ENCODE data around the gene SH2D3C. TPM values are rescaled to one million over a fixed set of nuclear protein-coding genes. Genes with fewer than 3 reads are reported as not detected.
"Not testable (repeated sequence)": the region's sequence is repeated elsewhere in the genome, so short reads cannot be mapped to it uniquely, and the experiment has no call there.

The SH2D3C gene
- total RNA-seq, 2 donors from 2014 or later: 11.5 to 16.5 TPM

DNA sequence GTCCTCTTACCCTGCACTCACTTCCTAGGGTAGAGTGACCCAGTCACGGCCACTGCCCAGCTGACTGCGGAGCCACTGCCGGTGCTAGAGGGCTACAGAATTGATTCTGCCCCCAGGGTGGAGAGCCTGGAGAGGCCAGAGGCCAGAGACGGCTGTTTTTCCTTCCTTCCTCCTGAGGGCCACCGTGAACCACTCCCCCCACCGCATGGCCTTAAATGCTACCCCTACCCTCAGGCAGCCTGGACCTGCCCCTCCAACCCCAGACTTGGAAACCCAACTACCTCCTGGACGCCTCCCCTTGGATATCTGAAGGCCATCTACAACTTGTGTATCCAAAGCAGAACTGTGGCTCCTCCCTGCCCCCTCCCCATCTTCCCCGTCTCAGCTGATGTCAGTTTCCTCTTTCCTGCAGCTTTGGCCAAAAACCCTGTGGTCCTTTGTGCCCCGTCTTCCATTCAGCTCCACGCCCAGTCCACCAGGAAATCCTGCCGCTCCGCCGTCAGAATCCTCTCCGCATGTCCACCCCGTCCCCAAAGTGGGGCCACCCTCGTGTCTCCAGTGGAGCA is 16.3 kb downstream of the SH2D3C start:
- no peaks in the 10 kb centered on the region for H3K9me3 ChIP-seq
- TF ChIP-seq, protein P1, sequence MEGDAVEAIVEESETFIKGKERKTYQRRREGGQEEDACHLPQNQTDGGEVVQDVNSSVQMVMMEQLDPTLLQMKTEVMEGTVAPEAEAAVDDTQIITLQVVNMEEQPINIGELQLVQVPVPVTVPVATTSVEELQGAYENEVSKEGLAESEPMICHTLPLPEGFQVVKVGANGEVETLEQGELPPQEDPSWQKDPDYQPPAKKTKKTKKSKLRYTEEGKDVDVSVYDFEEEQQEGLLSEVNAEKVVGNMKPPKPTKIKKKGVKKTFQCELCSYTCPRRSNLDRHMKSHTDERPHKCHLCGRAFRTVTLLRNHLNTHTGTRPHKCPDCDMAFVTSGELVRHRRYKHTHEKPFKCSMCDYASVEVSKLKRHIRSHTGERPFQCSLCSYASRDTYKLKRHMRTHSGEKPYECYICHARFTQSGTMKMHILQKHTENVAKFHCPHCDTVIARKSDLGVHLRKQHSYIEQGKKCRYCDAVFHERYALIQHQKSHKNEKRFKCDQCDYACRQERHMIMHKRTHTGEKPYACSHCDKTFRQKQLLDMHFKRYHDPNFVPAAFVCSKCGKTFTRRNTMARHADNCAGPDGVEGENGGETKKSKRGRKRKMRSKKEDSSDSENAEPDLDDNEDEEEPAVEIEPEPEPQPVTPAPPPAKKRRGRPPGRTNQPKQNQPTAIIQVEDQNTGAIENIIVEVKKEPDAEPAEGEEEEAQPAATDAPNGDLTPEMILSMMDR (IDR thresholded peaks at IDR 0.05): no peak
- peak overlapping the region; percentile 14 to 31 for H3K4me3 ChIP-seq
- peak overlapping the region; percentile 53 to 67 for H3K27ac ChIP-seq
- H3K4me1 ChIP-seq: peaks cover 0 to 43% of the 10 kb centered on the region in 2 donors
- H3K36me3 ChIP-seq: no peaks in the 10 kb centered on the region
- peak; percentile 79 for DNase-seq (ENCODE audit: low spot score)
- no peaks in the 10 kb centered on the region for H3K27me3 ChIP-seq

DNA sequence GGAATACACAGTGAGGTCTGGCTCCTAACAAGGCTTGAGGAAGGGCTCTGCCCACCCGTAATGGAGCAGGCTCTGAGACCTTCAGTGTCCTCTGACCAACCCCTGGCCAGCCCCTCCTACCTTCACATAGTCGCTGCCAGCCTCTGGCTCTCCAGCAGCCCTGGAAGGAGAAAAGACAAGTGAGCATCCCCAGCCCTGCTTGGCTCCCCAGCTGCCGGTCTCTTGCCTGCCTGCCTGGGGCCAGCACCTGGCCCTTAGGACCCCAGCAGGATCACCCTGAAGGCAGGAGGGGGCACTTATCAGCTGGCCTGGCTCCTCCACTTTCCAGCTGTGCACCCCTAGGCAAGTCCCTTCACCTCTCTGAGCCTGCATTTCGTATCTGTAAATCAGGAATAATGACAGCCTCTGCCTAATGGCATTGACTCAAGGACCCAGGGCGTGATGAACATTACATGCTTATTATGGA is 16.9 kb downstream of the SH2D3C start:
- H3K27ac ChIP-seq: peak overlapping the region; percentile 50 to 67
- no peaks in the 10 kb centered on the region for H3K36me3 ChIP-seq
- TF ChIP-seq, protein P1 (IDR thresholded peaks at IDR 0.05): no peak
- peak overlapping the region; percentile 14 to 31 for H3K4me3 ChIP-seq
- H3K4me1 ChIP-seq: peaks cover 0 to 36% of the 10 kb centered on the region in 2 donors
- no peak for DNase-seq (ENCODE audit: low spot score)
- no peaks in the 10 kb centered on the region for H3K9me3 ChIP-seq
- peaks cover 0 to 2% of the 10 kb centered on the region in 2 donors for H3K27me3 ChIP-seq

DNA sequence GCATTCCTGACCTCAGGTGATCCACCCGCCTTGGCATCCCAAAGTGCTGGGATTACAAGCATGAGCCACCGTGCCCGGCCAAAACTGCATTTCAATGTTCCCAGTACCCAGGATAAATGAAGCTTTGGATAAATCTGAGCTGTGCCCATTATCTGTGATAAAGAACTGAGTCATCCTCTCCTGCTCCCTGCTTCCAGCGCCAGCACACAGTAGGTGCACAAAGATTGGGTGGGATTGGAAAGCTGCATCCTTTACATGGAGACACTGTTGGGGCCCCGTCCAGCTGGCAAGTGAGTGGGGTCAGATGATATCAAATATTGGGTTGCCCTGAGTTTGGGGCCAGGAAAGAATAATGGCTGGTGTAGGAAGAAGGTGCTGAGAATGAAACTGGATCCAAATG is 17.4 kb downstream of the SH2D3C start:
- H3K4me1 ChIP-seq: peaks cover 0 to 38% of the 10 kb centered on the region in 2 donors
- DNase-seq (ENCODE audit: low spot score): no peak
- TF ChIP-seq, protein P1 (IDR thresholded peaks at IDR 0.05): no peak
- peak overlapping the region in 1 of 2 donors; percentile 31 for H3K4me3 ChIP-seq
- H3K27ac ChIP-seq: peak overlapping the region; percentile 50 to 67
- H3K36me3 ChIP-seq: no peaks in the 10 kb centered on the region
- H3K9me3 ChIP-seq: no peaks in the 10 kb centered on the region
- peaks cover 0 to 2% of the 10 kb centered on the region in 2 donors for H3K27me3 ChIP-seq

DNA sequence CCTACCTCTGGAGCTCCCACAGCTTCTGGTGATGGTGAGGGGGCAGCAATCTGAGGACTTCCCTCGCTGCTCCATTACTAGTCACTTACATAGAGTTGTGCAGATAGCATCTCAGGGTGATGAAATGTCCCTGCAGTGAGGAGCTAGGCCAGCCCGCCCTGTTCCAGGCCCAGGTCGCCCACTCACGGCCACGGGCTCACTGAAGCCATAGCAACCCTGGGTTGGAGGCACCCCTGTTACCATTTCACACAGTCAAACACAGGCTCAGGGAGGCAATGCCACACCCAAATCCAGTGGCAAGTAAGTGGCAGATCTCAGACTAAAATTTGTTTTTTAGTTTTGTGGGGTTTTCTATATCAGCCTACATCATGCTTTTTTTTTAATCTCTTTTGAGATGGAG is 19.6 kb downstream of the SH2D3C start:
- H3K27ac ChIP-seq: no peak overlapping the region
- H3K27me3 ChIP-seq: peaks cover 2 to 10% of the 10 kb centered on the region in 2 donors
- H3K4me1 ChIP-seq: peaks cover 0 to 45% of the 10 kb centered on the region in 2 donors
- TF ChIP-seq, protein P1 (IDR thresholded peaks at IDR 0.05): no peak
- H3K36me3 ChIP-seq: no peaks in the 10 kb centered on the region
- no peak for DNase-seq (ENCODE audit: low spot score)
- H3K4me3 ChIP-seq: no peak overlapping the region
- H3K9me3 ChIP-seq: no peaks in the 10 kb centered on the region

DNA sequence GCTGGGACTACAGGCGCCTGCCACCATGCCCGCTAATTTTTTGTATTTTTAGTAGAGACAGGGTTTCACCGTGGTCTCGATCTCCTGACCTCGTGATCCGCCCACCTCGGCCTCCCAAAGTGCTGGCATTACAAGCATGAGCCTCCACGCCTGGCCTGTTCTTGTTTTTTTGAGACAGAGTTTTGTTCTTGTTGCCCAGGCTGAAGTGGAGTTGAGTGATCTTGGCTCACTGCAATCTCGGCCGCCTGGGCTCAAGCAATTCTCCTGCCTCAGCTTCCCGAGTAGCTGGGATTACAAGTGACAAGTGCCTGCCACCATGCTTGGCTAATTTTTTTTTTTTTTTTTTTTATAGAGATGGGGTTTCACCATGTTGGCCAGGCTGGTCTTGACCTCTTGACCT is 21.7 kb downstream of the SH2D3C start:
- not testable (repeated sequence) for H3K36me3 ChIP-seq; H3K9me3 ChIP-seq; DNase-seq (ENCODE audit: low spot score); H3K4me3 ChIP-seq; H3K27ac ChIP-seq
- Histone ChIP-seq H3K4me1 (peaks cover 0 to 33% of the 10 kb centered on the region in 2 donors), H3K27me3 (peaks cover 2 to 10% of the 10 kb centered on the region in 2 donors)

DNA sequence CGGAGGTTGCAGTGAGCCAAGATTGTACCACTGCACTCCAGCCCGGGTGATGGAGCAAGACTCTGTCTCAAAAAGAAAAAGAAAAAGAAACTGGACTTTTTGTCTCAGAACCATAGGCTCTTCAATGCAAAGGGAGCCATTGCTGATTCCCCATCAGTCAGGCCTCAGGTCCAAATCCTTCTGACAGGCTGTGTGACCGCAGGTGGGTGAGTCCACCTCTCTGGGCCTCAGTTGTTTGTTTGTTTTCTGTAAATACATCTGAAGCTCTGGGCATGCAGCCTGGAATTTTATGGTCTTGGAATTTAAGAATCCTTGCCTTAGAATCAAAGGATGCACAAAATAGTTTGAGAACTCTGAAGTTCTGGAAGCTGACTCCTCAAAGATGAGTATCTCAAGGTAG is 22.2 kb downstream of the SH2D3C start:
- Histone ChIP-seq H3K27me3 (peaks cover 2 to 10% of the 10 kb centered on the region in 2 donors), H3K9me3 (no peaks in the 10 kb centered on the region), H3K27ac (peak overlapping the region in 1 of 2 donors; percentile 1), H3K4me1 (peaks cover 0 to 29% of the 10 kb centered on the region in 2 donors), H3K4me3 (no peak overlapping the region), H3K36me3 (no peaks in the 10 kb centered on the region)
- TF ChIP-seq, protein P1 (IDR thresholded peaks at IDR 0.05): no peak
- no peak for DNase-seq (ENCODE audit: low spot score)
